ENCODE data around the gene AKAP8. TPM values are rescaled to one million over a fixed set of nuclear protein-coding genes. Genes with fewer than 3 reads are reported as not detected.

AKAP8 gene
- total and polyA plus RNA-seq, 2 of the 4 experiments (the other 2 are of a cell fraction): 12.2 to 13.4 TPM

DNA sequence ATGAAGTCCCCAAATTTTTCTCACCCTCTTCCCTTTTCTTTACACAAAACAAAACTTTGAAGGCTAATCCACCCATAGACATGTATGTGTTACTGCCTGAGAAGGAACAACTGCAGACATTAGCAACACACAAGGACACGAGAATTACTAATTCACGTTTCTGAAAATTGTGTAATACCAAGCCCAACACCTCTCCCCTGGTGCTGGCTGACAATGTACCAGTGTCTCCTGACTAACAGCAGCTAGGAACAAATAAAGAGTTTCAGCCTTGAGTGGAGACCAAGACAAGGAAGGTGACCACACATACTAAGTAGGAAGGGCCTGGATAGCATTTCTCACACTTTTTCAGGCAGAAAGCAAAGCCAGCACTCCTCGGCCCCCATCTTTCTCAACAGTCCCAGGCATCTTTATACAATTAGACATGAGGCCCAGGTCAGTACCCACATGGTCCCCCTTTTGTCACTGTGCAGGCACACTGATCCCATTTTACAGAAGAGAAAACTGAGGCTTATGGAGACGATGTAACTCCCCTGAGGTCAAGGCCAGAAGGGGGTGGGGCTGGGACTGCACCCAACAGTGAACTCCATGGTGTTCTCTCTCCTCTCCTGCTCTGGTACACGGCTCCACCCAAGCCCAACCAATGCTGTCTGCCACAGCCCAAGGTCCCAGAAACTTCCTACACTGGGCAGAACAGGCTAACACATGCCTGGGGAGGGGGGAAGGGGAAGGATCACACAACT is 55.9 kb downstream of the AKAP8 start:
- no peak overlapping the region for H2AK5ac ChIP-seq (ENCODE audit: low read depth, low read length)
- H3K23ac ChIP-seq (ENCODE audit: low read depth, low read length): no peak overlapping the region
- H2AK9ac ChIP-seq (replicated peaks; ENCODE audit: low read depth, low read length, poor library complexity): no peak overlapping the region
- H2BK120ac ChIP-seq (ENCODE audit: low read depth, low read length): no peak overlapping the region
- no peak overlapping the region for H4K8ac ChIP-seq (ENCODE audit: low read depth in 2 of 2, low read length in 2 of 2)
- CTCF ChIA-PET: no interaction called here
- H3K9ac ChIP-seq (ENCODE audit: low read depth, low read length): no peak overlapping the region
- TF ChIP-seq MAZ (IDR thresholded peaks at IDR 0.05; ENCODE audit: borderline replicate concordance, low read depth, low read length) (no peak), FOS (IDR thresholded peaks at IDR 0.05; ENCODE audit: low read depth, low read length) (no peak), RAD21 (IDR thresholded peaks at IDR 0.05; ENCODE audit: low read length) (no peak), NFE2L2 (IDR thresholded peaks at IDR 0.05; ENCODE audit: low read depth, low read length) (no peak), MAFK (IDR thresholded peaks at IDR 0.05; ENCODE audit: low read depth, low read length) (no peak), MXI1 (IDR thresholded peaks at IDR 0.05; ENCODE audit: borderline replicate concordance, low read depth, low read length) (no peak), BHLHE40 (IDR thresholded peaks at IDR 0.05; ENCODE audit: low read depth, low read length) (peak; percentile 92), CEBPB (IDR thresholded peaks at IDR 0.05; ENCODE audit: low read depth, low read length) (peak; percentile 93), RCOR1 (IDR thresholded peaks at IDR 0.05; ENCODE audit: insufficient replicate concordance, low read length) (no peak), RFX5 (IDR thresholded peaks at IDR 0.05; ENCODE audit: low read depth, low read length) (no peak), CHD1 (IDR thresholded peaks at IDR 0.05; ENCODE audit: low read depth, low read length) (no peak)
- TF ChIP-seq, protein P1, sequence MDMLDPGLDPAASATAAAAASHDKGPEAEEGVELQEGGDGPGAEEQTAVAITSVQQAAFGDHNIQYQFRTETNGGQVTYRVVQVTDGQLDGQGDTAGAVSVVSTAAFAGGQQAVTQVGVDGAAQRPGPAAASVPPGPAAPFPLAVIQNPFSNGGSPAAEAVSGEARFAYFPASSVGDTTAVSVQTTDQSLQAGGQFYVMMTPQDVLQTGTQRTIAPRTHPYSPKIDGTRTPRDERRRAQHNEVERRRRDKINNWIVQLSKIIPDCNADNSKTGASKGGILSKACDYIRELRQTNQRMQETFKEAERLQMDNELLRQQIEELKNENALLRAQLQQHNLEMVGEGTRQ (IDR thresholded peaks at IDR 0.05; ENCODE audit: low read depth, low read length): no peak
- TF ChIP-seq, protein P2, sequence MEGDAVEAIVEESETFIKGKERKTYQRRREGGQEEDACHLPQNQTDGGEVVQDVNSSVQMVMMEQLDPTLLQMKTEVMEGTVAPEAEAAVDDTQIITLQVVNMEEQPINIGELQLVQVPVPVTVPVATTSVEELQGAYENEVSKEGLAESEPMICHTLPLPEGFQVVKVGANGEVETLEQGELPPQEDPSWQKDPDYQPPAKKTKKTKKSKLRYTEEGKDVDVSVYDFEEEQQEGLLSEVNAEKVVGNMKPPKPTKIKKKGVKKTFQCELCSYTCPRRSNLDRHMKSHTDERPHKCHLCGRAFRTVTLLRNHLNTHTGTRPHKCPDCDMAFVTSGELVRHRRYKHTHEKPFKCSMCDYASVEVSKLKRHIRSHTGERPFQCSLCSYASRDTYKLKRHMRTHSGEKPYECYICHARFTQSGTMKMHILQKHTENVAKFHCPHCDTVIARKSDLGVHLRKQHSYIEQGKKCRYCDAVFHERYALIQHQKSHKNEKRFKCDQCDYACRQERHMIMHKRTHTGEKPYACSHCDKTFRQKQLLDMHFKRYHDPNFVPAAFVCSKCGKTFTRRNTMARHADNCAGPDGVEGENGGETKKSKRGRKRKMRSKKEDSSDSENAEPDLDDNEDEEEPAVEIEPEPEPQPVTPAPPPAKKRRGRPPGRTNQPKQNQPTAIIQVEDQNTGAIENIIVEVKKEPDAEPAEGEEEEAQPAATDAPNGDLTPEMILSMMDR (conservative IDR thresholded peaks at IDR 0.05; ENCODE audit: low read depth, low read length): no peak
- TF ChIP-seq, protein P3, sequence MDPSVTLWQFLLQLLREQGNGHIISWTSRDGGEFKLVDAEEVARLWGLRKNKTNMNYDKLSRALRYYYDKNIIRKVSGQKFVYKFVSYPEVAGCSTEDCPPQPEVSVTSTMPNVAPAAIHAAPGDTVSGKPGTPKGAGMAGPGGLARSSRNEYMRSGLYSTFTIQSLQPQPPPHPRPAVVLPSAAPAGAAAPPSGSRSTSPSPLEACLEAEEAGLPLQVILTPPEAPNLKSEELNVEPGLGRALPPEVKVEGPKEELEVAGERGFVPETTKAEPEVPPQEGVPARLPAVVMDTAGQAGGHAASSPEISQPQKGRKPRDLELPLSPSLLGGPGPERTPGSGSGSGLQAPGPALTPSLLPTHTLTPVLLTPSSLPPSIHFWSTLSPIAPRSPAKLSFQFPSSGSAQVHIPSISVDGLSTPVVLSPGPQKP (IDR thresholded peaks at IDR 0.05; ENCODE audit: borderline replicate concordance, low read depth, low read length): no peak
- H3K4me1 ChIP-seq (ENCODE audit: control insufficient read depth, insufficient read depth, low read length): peaks cover 44% of the 10 kb centered on the region
- H4K91ac ChIP-seq (ENCODE audit: insufficient read depth, low read depth, low read length): no peak overlapping the region
- no peak overlapping the region for H3K4ac ChIP-seq (ENCODE audit: low read depth, low read length)
- POLR2A ChIA-PET (ENCODE audit: unreplicated experiment): no interaction called here
- DNase-seq (peak; percentile 53), ATAC-seq (ENCODE audit: low read depth) (peak; percentile 13; the same call in 1 of the 2 replicates)
- no peaks in the 10 kb centered on the region for H3K27me3 ChIP-seq (ENCODE audit: control insufficient read depth, insufficient read depth, low read length)
- H3K27ac ChIP-seq (ENCODE audit: insufficient read depth, low read length): no peak overlapping the region; the same call in 1 of the 2 replicates
- no peak overlapping the region for H3K18ac ChIP-seq (ENCODE audit: low read depth, low read length)
- in situ Hi-C loops (cut with MboI; ENCODE audit: low sequenced_read_pairs): no loop called here
- peaks cover 96% of the 10 kb centered on the region for H4K20me1 ChIP-seq (ENCODE audit: insufficient read depth, low read length)
- intact Hi-C loops (cut with micrococcal nuclease): loop anchor here (5.0 kb wide), 1 partner anchor 41 kb away; no protein-coding TSS in a partner anchor
- no TSS peak for BruUV-seq (replicated peaks)
- peak overlapping the region; percentile 9; the same call in 1 of the 2 replicates for H3K4me2 ChIP-seq (ENCODE audit: low read depth, low read length)
- 20% methylated on average over 3 of the region's 5 CpGs; no CpG with 5 or more reads in 1 of the 2 experiments for WGBS, 2 experiments (ENCODE audit: extremely low coverage in 2 of 2, insufficient read length in 1 of 2)
- dilution Hi-C loops (cut with HindIII; ENCODE audit: low sequenced_read_pairs, unreplicated experiment): no loop called here
- H2BK15ac ChIP-seq (ENCODE audit: low read depth, low read length): no peak overlapping the region
- H3K9me1 ChIP-seq (ENCODE audit: insufficient read depth, low read length): peaks cover 63% of the 10 kb centered on the region
- H3K9me3 ChIP-seq (ENCODE audit: control insufficient read depth, insufficient read depth, low read length): no peaks in the 10 kb centered on the region
- no peak overlapping the region for H3K4me3 ChIP-seq (ENCODE audit: insufficient read depth, low read depth, low read length)
- H2BK20ac ChIP-seq (ENCODE audit: low read depth, low read length): no peak overlapping the region
- H2BK5ac ChIP-seq (ENCODE audit: low read depth, low read length, poor library complexity, severe bottlenecking): no peak overlapping the region
- no peak overlapping the region; the same call in 1 of the 2 replicates for H3K14ac ChIP-seq (replicated peaks; ENCODE audit: low read depth, low read length)
- H3K36me3 ChIP-seq (ENCODE audit: control insufficient read depth, insufficient read depth, low read length): no peaks in the 10 kb centered on the region
- H3K56ac ChIP-seq (ENCODE audit: extremely low read depth, insufficient read depth, low read length): no peak overlapping the region
- peaks cover 0 to 69% of the 10 kb centered on the region in 2 experiments; a peak in 2 of 4 replicates for H3K79me1 ChIP-seq (ENCODE audit: low read depth in 1 of 2, low read length in 2 of 2)
- H2AFZ ChIP-seq (replicated peaks; ENCODE audit: low read length, poor library complexity): no peak overlapping the region
- no peak overlapping the region for H4K5ac ChIP-seq (ENCODE audit: low read depth, low read length)

Data from IMR-90 (cell line).